Heart left ventricle (tissue), 16 donors: ENCODE data around the gene GABBR2. TPM values are rescaled to one million over a fixed set of nuclear protein-coding genes. Genes with fewer than 3 reads are reported as not detected.

ENCODE experiments used
- ATAC-seq, 4 donors: fragments of 200-7000 bp; cut with Tn5 transposase; one replicate each; pipeline ENCODE4 v1.9.1; 2020 to 2022; ENCODE audit warnings: moderate library complexity in 4 of 4, mild to moderate bottlenecking in 3 of 4, moderate number of reproducible peaks in 1 of 4
- DNase-seq, 5 donors: peaks; one replicate each; pipeline ENCODE4 v3.0.0-alpha.2; 2020
- H3K27ac ChIP-seq, 12 donors: fragments of 200-600 bp; sonication (generic) in 4 of 12; one replicate each; pipeline versions ENCODE4 v1.5.0 to v1.8.0; 2016 to 2022; ENCODE audit warnings: mild to moderate bottlenecking in 2 of 12
- H3K27me3 ChIP-seq, 9 donors: fragments of 200-600 bp; sonication (generic) in 2 of 9; one replicate each; pipeline versions ENCODE4 v1.5.1 to v1.8.0; 2016 to 2022; ENCODE audit warnings: mild to moderate bottlenecking in 3 of 9
- H3K36me3 ChIP-seq, 9 donors: fragments of 200-600 bp; sonication (generic) in 2 of 9; one replicate each; pipeline versions ENCODE4 v1.5.0 to v1.8.0; 2018 to 2022; ENCODE audit warnings: mild to moderate bottlenecking in 2 of 9
- H3K4me1 ChIP-seq, 12 donors: fragments of 200-600 bp; sonication (generic) in 4 of 12; one replicate each; pipeline versions ENCODE4 v1.5.0 to v1.8.0; 2016 to 2022; ENCODE audit warnings: mild to moderate bottlenecking in 3 of 12
- H3K4me3 ChIP-seq, 12 donors: fragments of 200-600 bp; sonication (generic) in 4 of 12; one replicate each; pipeline versions ENCODE4 v1.5.0 to v1.8.0; 2017 to 2022; ENCODE audit warnings: mild to moderate bottlenecking in 9 of 12, moderate library complexity in 4 of 12
- H3K9me3 ChIP-seq, 12 donors: fragments of 200-600 bp; sonication (generic) in 4 of 12; one replicate each; pipeline versions ENCODE4 v1.5.0 to v1.8.0; 2016 to 2022; ENCODE audit warnings: mild to moderate bottlenecking in 1 of 12
- POLR2A ChIP-seq, 2 donors: fragments of 450-650 bp; IDR thresholded peaks; one replicate each; pipeline ENCODE4 v1.6.1; 2017; ENCODE audit warnings: antibody characterized with exemption in 2 of 2, mild to moderate bottlenecking in 2 of 2, moderate library complexity in 2 of 2
- WGBS, 4 donors: extraction: QIAGEN DNeasy Blood & Tissue Kit in 2 of 4; methylation state at CpG; one replicate each; pipeline versions ENCODE4 v1.1.5 to v1.1.7; 2013 to 2018; 5-methylcytosine and 5-hydroxymethylcytosine counted together
- intact Hi-C, 10 donors: fragments of 100-400 bp; cut with DNase I; formaldehyde crosslinking; loops; one replicate each; pipeline versions ENCODE4 v1.11.1 to v1.14.2; 2022
- polyA plus RNA-seq, 2 donors: library from polyadenylated mRNA; stranded (reverse); fragments of 200-250 nt; gene quantifications; one replicate each; pipeline ENCODE4 v1.2.3, GENCODE V29; 2013
- total RNA-seq, 9 donors: library from RNA; depleted of rRNA in 2 of 9; stranded (reverse); fragments of >200 nt in 2 of 9; fragmentation: NEBNext Ultra II Directional in 3 of 9; extraction: Animal tissue kit (Norgen Biotek cat#: 25700) in 3 of 9; gene quantifications; one replicate each; pipeline versions ENCODE4 v1.1.0 to v1.2.4, GENCODE V29; 2016 to 2023
- TF ChIP-seq, protein P1 (sequence below), 12 donors: fragments of 200-600 bp; sonication (generic) in 4 of 12; IDR thresholded peaks; one replicate each; pipeline versions ENCODE4 v1.5.0 to v1.8.0; 2018 to 2022; ENCODE audit warnings: antibody characterized with exemption in 12 of 12, mild to moderate bottlenecking in 5 of 12
- donor health status: ischemic (EF 13 %, LVEDD 7.1; RV severe dilation, severe dysfunction).
- donor health status: healthy with polysubstance abuse.
- donor health status: DM: no; HTN: yes; CAD: no.
- donor health status: DM: no; HTN: no; CAD: no.
- donor health status: ischemic (EF 25% LVEDD 6.9; RV normal size, moderate dysfunction).
- donor health status: ischemic (EF 25% LVEDD 5.7; RV mildly dilated, moderate dysfunction).
- donor health status: healthy.
- donor health status: DM: yes; HTN: yes; CAD: no.
- donor health status: ischemic (EF 35%, LVEDD 5.7; RV mildly dilated, moderate dysfunction).
- donor health status: nonischemic (EF 11% LVEDD 7.7; RV severe dilation, severe dysfunction).
- donor health status: DM: yes; HTN: yes; CAD: no.
- donor health status: PGD.
- donor health status: ischemic (EF 29% LVEDD 5.4; RV normal size, mild dysfunction).
- donor health status: nonischemic (EF 23%, LVEDD 6.1; RV moderate dilation, normal function).

Gene GABBR2
- total and polyA plus RNA-seq, 11 donors = 0.11 to 3.4 (median 0.58) TPM

- no peaks in the 10 kb centered on the region for H3K36me3 ChIP-seq
- no peak overlapping the region for H3K4me3 ChIP-seq
- intact Hi-C loops = no loop called here
- WGBS, 4 donors = 60 to 76% (median 72%) methylated on average over 3 of the region's 3 CpGs
- no peaks in the 10 kb centered on the region for H3K9me3 ChIP-seq
- no peak overlapping the region for H3K27ac ChIP-seq
- peaks cover 0 to 6% (median 0%) of the 10 kb centered on the region in 12 donors for H3K4me1 ChIP-seq
- H3K27me3 ChIP-seq = peaks cover 0 to 5% (median 0%) of the 10 kb centered on the region in 9 donors
- ATAC-seq (no peak), DNase-seq (no peak)
- TF ChIP-seq, protein P1, sequence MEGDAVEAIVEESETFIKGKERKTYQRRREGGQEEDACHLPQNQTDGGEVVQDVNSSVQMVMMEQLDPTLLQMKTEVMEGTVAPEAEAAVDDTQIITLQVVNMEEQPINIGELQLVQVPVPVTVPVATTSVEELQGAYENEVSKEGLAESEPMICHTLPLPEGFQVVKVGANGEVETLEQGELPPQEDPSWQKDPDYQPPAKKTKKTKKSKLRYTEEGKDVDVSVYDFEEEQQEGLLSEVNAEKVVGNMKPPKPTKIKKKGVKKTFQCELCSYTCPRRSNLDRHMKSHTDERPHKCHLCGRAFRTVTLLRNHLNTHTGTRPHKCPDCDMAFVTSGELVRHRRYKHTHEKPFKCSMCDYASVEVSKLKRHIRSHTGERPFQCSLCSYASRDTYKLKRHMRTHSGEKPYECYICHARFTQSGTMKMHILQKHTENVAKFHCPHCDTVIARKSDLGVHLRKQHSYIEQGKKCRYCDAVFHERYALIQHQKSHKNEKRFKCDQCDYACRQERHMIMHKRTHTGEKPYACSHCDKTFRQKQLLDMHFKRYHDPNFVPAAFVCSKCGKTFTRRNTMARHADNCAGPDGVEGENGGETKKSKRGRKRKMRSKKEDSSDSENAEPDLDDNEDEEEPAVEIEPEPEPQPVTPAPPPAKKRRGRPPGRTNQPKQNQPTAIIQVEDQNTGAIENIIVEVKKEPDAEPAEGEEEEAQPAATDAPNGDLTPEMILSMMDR (IDR thresholded peaks at IDR 0.05) = no peak
- no peak for TF ChIP-seq POLR2A (IDR thresholded peaks at IDR 0.05)
These were observed 213.2 kb downstream of the GABBR2 start for GRCh38 chr9:98495530-98495929.

DNA sequence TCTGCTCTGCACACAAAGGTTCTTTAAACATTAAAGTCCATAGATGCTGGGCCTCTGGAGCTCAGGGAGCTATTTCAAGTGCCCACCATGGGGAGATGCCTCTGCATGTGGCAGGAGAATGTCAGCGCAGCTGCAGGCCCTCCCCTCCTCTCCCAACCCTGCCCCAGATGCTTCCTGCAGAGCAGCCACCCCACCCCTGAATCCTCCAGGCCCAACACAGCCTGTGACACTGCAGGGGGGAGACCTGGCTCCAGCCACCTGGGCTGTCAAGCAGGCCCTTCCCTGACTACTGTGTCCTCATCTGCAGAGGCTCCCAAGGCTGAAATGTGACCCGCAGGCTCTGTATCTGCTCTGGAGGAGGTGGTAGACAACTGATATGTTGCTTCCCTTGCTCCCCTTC is 213.9 kb downstream of the GABBR2 start:
- Histone ChIP-seq H3K9me3 (no peaks in the 10 kb centered on the region), H3K36me3 (no peaks in the 10 kb centered on the region), H3K4me3 (no peak overlapping the region), H3K27ac (no peak overlapping the region), H3K27me3 (peaks cover 0 to 2% (median 0%) of the 10 kb centered on the region in 9 donors), H3K4me1 (peaks cover 0 to 6% (median 0%) of the 10 kb centered on the region in 12 donors)
- 68 to 80% (median 77%) methylated on average over 2 of the region's 2 CpGs for WGBS, 4 donors
- no peak for DNase-seq
- ATAC-seq = no peak
- TF ChIP-seq, protein P1 (IDR thresholded peaks at IDR 0.05) = no peak
- TF ChIP-seq POLR2A (IDR thresholded peaks at IDR 0.05) = no peak
- intact Hi-C loops = no loop called here

- intact Hi-C loops = no loop called here
- no peaks in the 10 kb centered on the region for H3K36me3 ChIP-seq
- no peaks in the 10 kb centered on the region for H3K27me3 ChIP-seq
- H3K27ac ChIP-seq = peak overlapping the region in 4 of 12 donors; percentile 33 to 53 (median 40)
- ATAC-seq = peak; percentile 91 to 98 (median 96)
- TF ChIP-seq, protein P1 (IDR thresholded peaks at IDR 0.05) = no peak
- no peak for TF ChIP-seq POLR2A (IDR thresholded peaks at IDR 0.05)
- H3K9me3 ChIP-seq = no peaks in the 10 kb centered on the region
- peaks cover 0 to 6% (median 0%) of the 10 kb centered on the region in 12 donors for H3K4me1 ChIP-seq
- DNase-seq = peak in 4 of 5 donors; percentile 20 to 53 (median 41)
- no peak overlapping the region for H3K4me3 ChIP-seq
- WGBS, 4 donors = 21 to 27% (median 21%) methylated on average over 3 of the region's 3 CpGs
These were observed 216.9 kb downstream of the GABBR2 start for GRCh38 chr9:98491828-98492227.

- DNase-seq = no peak
- intact Hi-C loops = no loop called here
- no peaks in the 10 kb centered on the region for H3K36me3 ChIP-seq
- H3K4me3 ChIP-seq = no peak overlapping the region
- peak overlapping the region in 1 of 12 donors; percentile 1 for H3K27ac ChIP-seq
- ATAC-seq = no peak
- peaks cover 0 to 6% (median 0%) of the 10 kb centered on the region in 12 donors for H3K4me1 ChIP-seq
- no peaks in the 10 kb centered on the region for H3K9me3 ChIP-seq
- TF ChIP-seq POLR2A (IDR thresholded peaks at IDR 0.05) = no peak
- TF ChIP-seq, protein P1 (IDR thresholded peaks at IDR 0.05) = no peak
- no peaks in the 10 kb centered on the region for H3K27me3 ChIP-seq
- WGBS, 4 donors = 64 to 75% (median 72%) methylated on average over 3 of the region's 3 CpGs
These were observed 217.5 kb downstream of the GABBR2 start for GRCh38 chr9:98491231-98491651.
